ENCODE measurements around the gene NLRC5. TPM values are rescaled to one million over a fixed set of nuclear protein-coding genes. Genes with fewer than 3 reads are reported as not detected.

The NLRC5 gene
- total RNA-seq, 2 donors from 2014 or later = 0.64 to 0.97 TPM

GRCh38 chr16:57081744-57082143 lies 92.4 kb downstream of the NLRC5 start:
- no peak for TF ChIP-seq CTCF (conservative IDR thresholded peaks at IDR 0.05)
- peaks cover 2% of the 10 kb centered on the region for H3K4me1 Mint-ChIP-seq
- Histone ChIP-seq H3K27ac (ENCODE audit: low read depth, low read length) (no peak overlapping the region), H3K9ac (ENCODE audit: extremely low read depth, low read length, poor library complexity, severe bottlenecking) (no peak overlapping the region), H3K4me1 (ENCODE audit: control insufficient read depth, insufficient read depth, low read length) (no peaks in the 10 kb centered on the region), H3K27me3 (ENCODE audit: control insufficient read depth, insufficient read depth, low read length, poor library complexity, severe bottlenecking) (no peaks in the 10 kb centered on the region), H3K9me3 (ENCODE audit: control insufficient read depth, low read length) (no peaks in the 10 kb centered on the region), H3K36me3 (ENCODE audit: control insufficient read depth, insufficient read depth, low read length) (no peaks in the 10 kb centered on the region), H3K4me3 (ENCODE audit: low read length) (no peak overlapping the region)
- no peaks in the 10 kb centered on the region for H3K9me3 Mint-ChIP-seq
- peaks cover 9% of the 10 kb centered on the region for H3K27me3 Mint-ChIP-seq (ENCODE audit: insufficient read depth)
- H3K27ac Mint-ChIP-seq = no peak overlapping the region
- no peak for DNase-seq
- H3K4me3 Mint-ChIP-seq = no peak overlapping the region
- H3K36me3 Mint-ChIP-seq (ENCODE audit: low read depth) = no peaks in the 10 kb centered on the region

GRCh38 chr16:57082664-57083063 lies 93.3 kb downstream of the NLRC5 start:
- H3K9me3 ChIP-seq (ENCODE audit: control insufficient read depth, low read length) = no peaks in the 10 kb centered on the region
- no peak for TF ChIP-seq CTCF (conservative IDR thresholded peaks at IDR 0.05)
- no peaks in the 10 kb centered on the region for H3K4me1 ChIP-seq (ENCODE audit: control insufficient read depth, insufficient read depth, low read length)
- Mint-ChIP-seq H3K9me3 (no peaks in the 10 kb centered on the region), H3K27ac (no peak overlapping the region), H3K27me3 (ENCODE audit: insufficient read depth) (peaks cover 15% of the 10 kb centered on the region), H3K4me1 (peaks cover 2% of the 10 kb centered on the region), H3K4me3 (no peak overlapping the region), H3K36me3 (ENCODE audit: low read depth) (no peaks in the 10 kb centered on the region)
- H3K36me3 ChIP-seq (ENCODE audit: control insufficient read depth, insufficient read depth, low read length) = no peaks in the 10 kb centered on the region
- no peak overlapping the region for H3K27ac ChIP-seq (ENCODE audit: low read depth, low read length)
- no peak for DNase-seq
- WGBS, 2 experiments (ENCODE audit: insufficient coverage in 1 of 2, insufficient read length in 1 of 2) = 90 to 98% methylated on average over 6 of the region's 6 CpGs
- H3K27me3 ChIP-seq (ENCODE audit: control insufficient read depth, insufficient read depth, low read length, poor library complexity, severe bottlenecking) = no peaks in the 10 kb centered on the region
- no peak overlapping the region for H3K4me3 ChIP-seq (ENCODE audit: low read length)
- no peak overlapping the region for H3K9ac ChIP-seq (ENCODE audit: extremely low read depth, low read length, poor library complexity, severe bottlenecking)

GRCh38 chr16:57083485-57084126 lies 94.2 kb downstream of the NLRC5 start:
- TF ChIP-seq CTCF (conservative IDR thresholded peaks at IDR 0.05) = no peak
- 63 to 72% methylated on average over 4 to 7 of the region's 7 CpGs for WGBS, 2 experiments (ENCODE audit: insufficient coverage in 1 of 2, insufficient read length in 1 of 2)
- H3K27me3 ChIP-seq (ENCODE audit: control insufficient read depth, insufficient read depth, low read length, poor library complexity, severe bottlenecking) = no peaks in the 10 kb centered on the region
- H3K4me1 ChIP-seq (ENCODE audit: control insufficient read depth, insufficient read depth, low read length) = no peaks in the 10 kb centered on the region
- H3K36me3 ChIP-seq (ENCODE audit: control insufficient read depth, insufficient read depth, low read length) = no peaks in the 10 kb centered on the region
- H3K27me3 Mint-ChIP-seq (ENCODE audit: insufficient read depth) = peaks cover 16% of the 10 kb centered on the region
- H3K9me3 Mint-ChIP-seq = no peaks in the 10 kb centered on the region
- no peak overlapping the region for H3K4me3 ChIP-seq (ENCODE audit: low read length)
- H3K9me3 ChIP-seq (ENCODE audit: control insufficient read depth, low read length) = no peaks in the 10 kb centered on the region
- H3K27ac Mint-ChIP-seq = no peak overlapping the region
- peaks cover 2% of the 10 kb centered on the region for H3K4me1 Mint-ChIP-seq
- H3K4me3 Mint-ChIP-seq = no peak overlapping the region
- H3K36me3 Mint-ChIP-seq (ENCODE audit: low read depth) = no peaks in the 10 kb centered on the region
- no peak for DNase-seq
- no peak overlapping the region for H3K9ac ChIP-seq (ENCODE audit: extremely low read depth, low read length, poor library complexity, severe bottlenecking)
- no peak overlapping the region for H3K27ac ChIP-seq (ENCODE audit: low read depth, low read length)

Measured in endodermal cell (in vitro differentiated cells).